ENCODE measurements around the gene HACD4. TPM values are rescaled to one million over a fixed set of nuclear protein-coding genes. Genes with fewer than 3 reads are reported as not detected.

The HACD4 gene
- total RNA-seq, 1 experiment from 2014 or later: 4.5 TPM

DNA sequence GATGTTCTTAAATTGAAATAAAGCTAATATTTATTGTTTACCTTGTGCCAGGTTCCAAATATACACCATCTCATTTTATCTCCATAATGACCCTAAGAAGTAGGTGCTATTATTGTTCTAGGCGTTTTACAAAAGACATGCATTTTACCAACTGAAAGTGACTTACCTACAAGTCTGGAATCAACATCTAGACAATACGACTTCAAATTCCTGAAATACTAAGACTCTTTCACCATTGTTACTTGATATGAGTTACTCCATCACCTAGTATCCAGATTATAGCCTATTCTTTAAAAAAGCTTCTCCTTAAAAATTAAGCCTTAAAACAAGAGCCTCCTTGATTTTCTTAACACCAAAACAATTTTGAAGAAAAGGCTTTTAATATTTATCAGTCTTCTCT is 13.3 kb downstream of the HACD4 start:
- Histone ChIP-seq H4K20me1 (ENCODE audit: insufficient read depth) (no peaks in the 10 kb centered on the region), H3K4me1 (replicated peaks; ENCODE audit: insufficient read depth) (no peaks in the 10 kb centered on the region), H3K27ac (no peak overlapping the region), H3K4me3 (no peak overlapping the region), H3F3A (ENCODE audit: insufficient read depth, low read depth) (no peaks in the 10 kb centered on the region), H3K79me2 (ENCODE audit: low read depth) (no peaks in the 10 kb centered on the region), H2AFZ (no peak overlapping the region), H3K9me3 (ENCODE audit: insufficient read depth, low read depth) (no peaks in the 10 kb centered on the region), H3K9me2 (ENCODE audit: insufficient read depth) (no peaks in the 10 kb centered on the region), H3K36me3 (ENCODE audit: low read depth) (no peaks in the 10 kb centered on the region), H3K27me3 (ENCODE audit: insufficient read depth, low read depth) (no peaks in the 10 kb centered on the region), H3K4me2 (no peak overlapping the region)
- TF ChIP-seq, protein P1, sequence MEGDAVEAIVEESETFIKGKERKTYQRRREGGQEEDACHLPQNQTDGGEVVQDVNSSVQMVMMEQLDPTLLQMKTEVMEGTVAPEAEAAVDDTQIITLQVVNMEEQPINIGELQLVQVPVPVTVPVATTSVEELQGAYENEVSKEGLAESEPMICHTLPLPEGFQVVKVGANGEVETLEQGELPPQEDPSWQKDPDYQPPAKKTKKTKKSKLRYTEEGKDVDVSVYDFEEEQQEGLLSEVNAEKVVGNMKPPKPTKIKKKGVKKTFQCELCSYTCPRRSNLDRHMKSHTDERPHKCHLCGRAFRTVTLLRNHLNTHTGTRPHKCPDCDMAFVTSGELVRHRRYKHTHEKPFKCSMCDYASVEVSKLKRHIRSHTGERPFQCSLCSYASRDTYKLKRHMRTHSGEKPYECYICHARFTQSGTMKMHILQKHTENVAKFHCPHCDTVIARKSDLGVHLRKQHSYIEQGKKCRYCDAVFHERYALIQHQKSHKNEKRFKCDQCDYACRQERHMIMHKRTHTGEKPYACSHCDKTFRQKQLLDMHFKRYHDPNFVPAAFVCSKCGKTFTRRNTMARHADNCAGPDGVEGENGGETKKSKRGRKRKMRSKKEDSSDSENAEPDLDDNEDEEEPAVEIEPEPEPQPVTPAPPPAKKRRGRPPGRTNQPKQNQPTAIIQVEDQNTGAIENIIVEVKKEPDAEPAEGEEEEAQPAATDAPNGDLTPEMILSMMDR (conservative IDR thresholded peaks at IDR 0.05): no peak
- TF ChIP-seq EZH2 (IDR thresholded peaks at IDR 0.05; ENCODE audit: low read depth): no peak
- DNase-seq: no peak
- BruUV-seq (replicated peaks): no TSS peak
- ChIA-PET CTCF (no interaction called here), POLR2A (ENCODE audit: unreplicated experiment) (no interaction called here)
- intact Hi-C loops (cut with micrococcal nuclease; ENCODE audit: unreplicated experiment): no loop called here

DNA sequence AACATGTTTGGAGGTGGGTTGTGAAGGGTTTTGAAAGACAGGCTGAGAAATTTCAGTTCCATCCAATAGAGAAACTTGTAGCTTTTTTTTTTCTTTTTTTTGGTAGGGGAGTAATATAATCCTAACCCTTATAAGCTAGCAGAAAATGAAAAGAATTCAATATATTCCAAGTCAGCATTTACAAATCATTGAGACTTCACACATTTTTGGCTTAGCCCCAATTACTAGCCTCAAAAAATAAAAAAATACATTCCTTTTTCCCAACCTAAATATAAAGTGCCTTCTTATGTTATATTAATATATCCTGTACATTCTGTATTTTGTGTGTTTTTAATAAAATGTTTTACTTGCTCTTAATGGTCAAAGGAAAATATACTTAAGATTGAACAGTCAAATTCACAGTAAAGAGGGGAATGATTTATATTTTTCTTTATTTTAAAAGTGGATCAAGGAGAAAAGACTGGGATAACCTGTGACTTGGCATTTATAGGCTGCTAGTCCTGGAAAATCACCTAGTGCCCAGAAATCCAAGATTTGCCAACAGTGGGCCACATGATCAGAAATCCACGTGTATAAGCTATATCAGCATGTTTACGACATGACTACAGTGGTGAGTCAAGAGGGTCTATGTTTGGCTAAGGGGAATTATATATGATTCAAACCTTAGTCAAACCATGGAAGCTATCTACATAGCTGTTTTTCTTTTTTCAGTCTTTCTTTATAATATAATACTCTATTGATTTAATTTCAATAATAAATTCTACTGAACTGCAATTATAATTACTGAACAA is 14.5 kb downstream of the HACD4 start:
- no peaks in the 10 kb centered on the region for H4K20me1 ChIP-seq (ENCODE audit: insufficient read depth)
- H3K79me2 ChIP-seq (ENCODE audit: low read depth): no peaks in the 10 kb centered on the region
- H3K9me3 ChIP-seq (ENCODE audit: insufficient read depth, low read depth): no peaks in the 10 kb centered on the region
- no peak overlapping the region for H3K4me2 ChIP-seq
- no peaks in the 10 kb centered on the region for H3K27me3 ChIP-seq (ENCODE audit: insufficient read depth, low read depth)
- H3K36me3 ChIP-seq (ENCODE audit: low read depth): no peaks in the 10 kb centered on the region
- BruUV-seq (replicated peaks): no TSS peak
- no peaks in the 10 kb centered on the region for H3K9me2 ChIP-seq (ENCODE audit: insufficient read depth)
- H3K4me1 ChIP-seq (replicated peaks; ENCODE audit: insufficient read depth): no peaks in the 10 kb centered on the region
- ChIA-PET CTCF (no interaction called here), POLR2A (ENCODE audit: unreplicated experiment) (no interaction called here)
- DNase-seq: no peak
- no peak overlapping the region for H3K27ac ChIP-seq
- H3K4me3 ChIP-seq: no peak overlapping the region
- intact Hi-C loops (cut with micrococcal nuclease; ENCODE audit: unreplicated experiment): no loop called here
- no peak overlapping the region for H2AFZ ChIP-seq
- no peaks in the 10 kb centered on the region for H3F3A ChIP-seq (ENCODE audit: insufficient read depth, low read depth)
- TF ChIP-seq, protein P1 (conservative IDR thresholded peaks at IDR 0.05): no peak
- TF ChIP-seq EZH2 (IDR thresholded peaks at IDR 0.05; ENCODE audit: low read depth): no peak

DNA sequence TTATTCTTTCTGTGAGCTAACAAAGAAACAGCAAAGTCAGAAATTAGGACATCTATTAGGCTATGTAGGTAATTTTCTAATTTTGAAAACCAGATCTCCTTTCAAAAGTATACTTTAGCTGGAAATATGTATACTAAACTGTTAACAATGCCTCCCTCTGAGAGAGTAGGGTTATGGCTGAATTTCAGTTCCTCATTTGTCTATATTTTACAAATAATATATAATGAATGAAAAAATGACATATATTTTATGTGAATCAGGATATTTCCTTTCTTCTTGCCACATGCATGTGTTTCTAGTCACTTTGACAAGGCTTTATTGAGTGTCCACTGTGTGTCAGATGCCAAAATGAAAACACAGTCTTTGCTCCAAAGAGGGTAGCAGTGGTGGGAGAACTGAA is 15.4 kb downstream of the HACD4 start:
- no peak for TF ChIP-seq EZH2 (IDR thresholded peaks at IDR 0.05; ENCODE audit: low read depth)
- TF ChIP-seq, protein P1 (conservative IDR thresholded peaks at IDR 0.05): no peak
- H3K4me2 ChIP-seq: no peak overlapping the region
- no peaks in the 10 kb centered on the region for H3K9me2 ChIP-seq (ENCODE audit: insufficient read depth)
- no peaks in the 10 kb centered on the region for H3K4me1 ChIP-seq (replicated peaks; ENCODE audit: insufficient read depth)
- intact Hi-C loops (cut with micrococcal nuclease; ENCODE audit: unreplicated experiment): no loop called here
- H3K79me2 ChIP-seq (ENCODE audit: low read depth): no peaks in the 10 kb centered on the region
- H3F3A ChIP-seq (ENCODE audit: insufficient read depth, low read depth): no peaks in the 10 kb centered on the region
- H3K36me3 ChIP-seq (ENCODE audit: low read depth): no peaks in the 10 kb centered on the region
- no peaks in the 10 kb centered on the region for H3K9me3 ChIP-seq (ENCODE audit: insufficient read depth, low read depth)
- ChIA-PET CTCF (no interaction called here), POLR2A (ENCODE audit: unreplicated experiment) (no interaction called here)
- H3K4me3 ChIP-seq: no peak overlapping the region
- no peaks in the 10 kb centered on the region for H3K27me3 ChIP-seq (ENCODE audit: insufficient read depth, low read depth)
- H3K27ac ChIP-seq: no peak overlapping the region
- BruUV-seq (replicated peaks): no TSS peak
- no peak overlapping the region for H2AFZ ChIP-seq
- H4K20me1 ChIP-seq (ENCODE audit: insufficient read depth): no peaks in the 10 kb centered on the region
- DNase-seq: no peak

All from PC-9 (cell line).